Lung (tissue), 12 donors: ENCODE data around the gene FOLR1. TPM values are rescaled to one million over a fixed set of nuclear protein-coding genes. Genes with fewer than 3 reads are reported as not detected.

ENCODE experiments used
- ATAC-seq: fragments of 200-7000 bp; cut with Tn5 transposase; one replicate; pipeline ENCODE4 v1.9.1; 2020; ENCODE audit warnings: moderate number of reproducible peaks; ENCODE audit not compliant: insufficient read depth, low FRiP score
- DNase-seq, 3 donors: peaks; one replicate each; pipeline ENCODE4 v3.0.0-alpha.2; 2013 to 2017
- H3K27ac ChIP-seq, 2 donors: one replicate each; pipeline ENCODE4 v1.5.1; 2013; ENCODE audit warnings: mild to moderate bottlenecking in 2 of 2, moderate library complexity in 2 of 2, control low read depth in 1 of 2, inconsistent platforms in 1 of 2, low read depth in 1 of 2, low read length in 1 of 2
- H3K27me3 ChIP-seq, 3 donors: one replicate each; pipeline ENCODE4 v1.5.1; 2013; ENCODE audit warnings: low read length in 2 of 3; ENCODE audit not compliant: control insufficient read depth in 3 of 3, insufficient read depth in 3 of 3
- H3K36me3 ChIP-seq, 4 donors: one replicate each; pipeline ENCODE4 v1.5.1; 2013; ENCODE audit warnings: low read length in 4 of 4, mild to moderate bottlenecking in 1 of 4, moderate library complexity in 1 of 4; ENCODE audit not compliant: control insufficient read depth in 4 of 4, insufficient read depth in 4 of 4
- H3K4me1 ChIP-seq, 5 donors: one replicate each; pipeline ENCODE4 v1.5.1; 2013; ENCODE audit warnings: low read length in 5 of 5, mild to moderate bottlenecking in 2 of 5, moderate library complexity in 1 of 5; ENCODE audit not compliant: control insufficient read depth in 5 of 5, insufficient read depth in 5 of 5
- H3K4me3 ChIP-seq: one replicate; pipeline ENCODE4 v1.5.1; 2013; ENCODE audit warnings: mild to moderate bottlenecking, control low read depth, moderate library complexity
- H3K9ac ChIP-seq, 2 donors: one replicate each; pipeline ENCODE4 v1.5.1; 2013; ENCODE audit warnings: low read length in 2 of 2, control low read depth in 1 of 2; ENCODE audit not compliant: insufficient read depth in 1 of 2
- H3K9me3 ChIP-seq, 4 donors: one replicate each; pipeline ENCODE4 v1.5.1; 2013; ENCODE audit warnings: low read length in 3 of 4, mild to moderate bottlenecking in 1 of 4, moderate library complexity in 1 of 4; ENCODE audit not compliant: control insufficient read depth in 4 of 4, insufficient read depth in 3 of 4
- WGBS, 2 donors: extraction: QIAGEN DNeasy Blood & Tissue Kit; methylation state at CpG; one replicate each; pipeline ENCODE4 v1.1.7; 2013; 5-methylcytosine and 5-hydroxymethylcytosine counted together
- polyA plus RNA-seq, 2 donors: library from polyadenylated mRNA; stranded (reverse); fragments of 200-250 nt; gene quantifications; one replicate each; pipeline ENCODE4 v1.2.1, GENCODE V29; 2013
- total RNA-seq, 2 donors: library from RNA; depleted of rRNA in 1 of 2; stranded (reverse); fragments of >200 nt in 1 of 2; gene quantifications; one replicate each; pipeline ENCODE4 v1.2.1, GENCODE V29; 2014 to 2021
- TF ChIP-seq, protein P1 (sequence below): IDR thresholded peaks from 2 replicates; pipeline ENCODE4 v1.5.1; 2012; ENCODE audit warnings: mild to moderate bottlenecking; ENCODE audit errors: control extremely low read depth, extremely low read depth
- donor health status: control.
- donor health status: control.
- donor health status: Bipolar disorder and iron deficiency.
- donor health status: healthy.
- donor health status: DM: yes; HTN: yes; CAD: no.

The FOLR1 gene
- total and polyA plus RNA-seq, 4 donors = 76.0 to 212 (median 151) TPM

- Histone ChIP-seq H3K36me3 (peaks cover 0 to 66% (median 50%) of the 10 kb centered on the region in 4 donors), H3K9ac (no peak overlapping the region), H3K27ac (no peak overlapping the region), H3K4me3 (no peak overlapping the region), H3K27me3 (no peaks in the 10 kb centered on the region), H3K9me3 (no peaks in the 10 kb centered on the region), H3K4me1 (peaks cover 0 to 13% (median 0%) of the 10 kb centered on the region in 5 donors)
- TF ChIP-seq, protein P1, sequence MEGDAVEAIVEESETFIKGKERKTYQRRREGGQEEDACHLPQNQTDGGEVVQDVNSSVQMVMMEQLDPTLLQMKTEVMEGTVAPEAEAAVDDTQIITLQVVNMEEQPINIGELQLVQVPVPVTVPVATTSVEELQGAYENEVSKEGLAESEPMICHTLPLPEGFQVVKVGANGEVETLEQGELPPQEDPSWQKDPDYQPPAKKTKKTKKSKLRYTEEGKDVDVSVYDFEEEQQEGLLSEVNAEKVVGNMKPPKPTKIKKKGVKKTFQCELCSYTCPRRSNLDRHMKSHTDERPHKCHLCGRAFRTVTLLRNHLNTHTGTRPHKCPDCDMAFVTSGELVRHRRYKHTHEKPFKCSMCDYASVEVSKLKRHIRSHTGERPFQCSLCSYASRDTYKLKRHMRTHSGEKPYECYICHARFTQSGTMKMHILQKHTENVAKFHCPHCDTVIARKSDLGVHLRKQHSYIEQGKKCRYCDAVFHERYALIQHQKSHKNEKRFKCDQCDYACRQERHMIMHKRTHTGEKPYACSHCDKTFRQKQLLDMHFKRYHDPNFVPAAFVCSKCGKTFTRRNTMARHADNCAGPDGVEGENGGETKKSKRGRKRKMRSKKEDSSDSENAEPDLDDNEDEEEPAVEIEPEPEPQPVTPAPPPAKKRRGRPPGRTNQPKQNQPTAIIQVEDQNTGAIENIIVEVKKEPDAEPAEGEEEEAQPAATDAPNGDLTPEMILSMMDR = no peak
- no peak for ATAC-seq
- WGBS, 2 donors = 89 to 90% methylated on average over 16 of the region's 16 CpGs
- DNase-seq = no peak
These were observed 36.4 kb downstream of the FOLR1 start for GRCh38 chr11:72228229-72228843.

DNA sequence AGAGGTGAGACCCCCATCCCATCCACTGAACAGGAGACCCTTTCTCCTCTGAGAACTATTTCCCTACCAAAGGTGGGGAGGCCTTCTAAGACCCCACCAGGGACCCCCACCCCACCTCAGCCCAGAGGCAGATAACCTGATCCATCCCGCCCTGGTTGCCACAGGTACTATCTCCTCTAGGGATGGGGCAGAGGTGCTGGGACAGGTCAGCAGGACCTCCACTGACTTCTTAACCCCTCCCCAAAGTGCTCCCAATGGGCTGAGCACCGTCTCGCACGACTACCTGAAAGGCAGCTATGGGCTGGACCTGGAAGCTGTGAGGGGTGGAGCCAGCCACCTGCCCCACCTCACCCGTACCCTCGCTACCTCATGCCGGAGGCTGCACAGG is 36.9 kb downstream of the FOLR1 start:
- TF ChIP-seq, protein P1 = no peak

DNA sequence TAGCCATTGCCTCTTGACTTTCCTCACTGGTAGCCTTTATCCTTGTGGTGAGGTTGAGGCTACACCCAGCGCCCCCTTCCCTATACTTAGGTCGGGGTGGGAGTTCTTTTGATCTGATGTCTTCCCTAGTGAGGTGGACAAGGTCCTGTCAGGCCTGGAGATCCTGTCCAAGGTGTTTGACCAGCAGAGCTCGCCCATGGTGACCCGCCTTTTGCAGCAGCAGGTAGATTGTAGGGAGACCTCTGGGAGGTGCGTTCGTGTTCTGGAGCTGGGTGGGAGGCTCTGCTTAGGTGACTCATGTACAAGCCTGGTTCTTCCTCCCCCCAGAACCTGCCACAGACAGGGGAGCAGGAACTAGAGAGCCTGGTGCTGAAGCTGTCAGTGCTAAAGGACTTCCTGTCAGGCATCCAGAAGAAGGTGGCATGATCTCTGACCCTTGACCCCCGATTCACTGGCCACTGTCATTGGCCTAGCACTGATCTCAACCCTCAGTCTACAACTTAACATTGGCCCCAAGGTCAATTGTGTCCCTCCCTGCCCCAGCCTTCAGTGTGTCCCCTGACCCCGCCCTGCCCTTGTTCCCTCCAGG is 37.5 kb downstream of the FOLR1 start:
- H3K36me3 ChIP-seq = peaks cover 0 to 77% (median 61%) of the 10 kb centered on the region in 4 donors
- no peak for ATAC-seq
- no peak overlapping the region for H3K4me3 ChIP-seq
- TF ChIP-seq, protein P1 = no peak
- H3K4me1 ChIP-seq = peaks cover 0 to 13% (median 0%) of the 10 kb centered on the region in 5 donors
- H3K27ac ChIP-seq = no peak overlapping the region
- no peaks in the 10 kb centered on the region for H3K27me3 ChIP-seq
- no peak overlapping the region for H3K9ac ChIP-seq
- no peaks in the 10 kb centered on the region for H3K9me3 ChIP-seq
- 97% methylated on average over 8 of the region's 8 CpGs for WGBS, 2 donors
- DNase-seq = no peak

More for the DNA sequence above, 36.9 kb downstream of the FOLR1 start:
- H3K9me3 ChIP-seq = no peaks in the 10 kb centered on the region
- no peak overlapping the region for H3K4me3 ChIP-seq
- DNase-seq (no peak), ATAC-seq (no peak)
- no peak overlapping the region for H3K27ac ChIP-seq
- H3K36me3 ChIP-seq = peaks cover 0 to 71% (median 55%) of the 10 kb centered on the region in 4 donors
- no peaks in the 10 kb centered on the region for H3K27me3 ChIP-seq
- no peak overlapping the region for H3K9ac ChIP-seq
- peaks cover 0 to 13% (median 0%) of the 10 kb centered on the region in 5 donors for H3K4me1 ChIP-seq
- 85 to 91% methylated on average over 7 of the region's 7 CpGs for WGBS, 2 donors
